HUES64 (cell line): ENCODE data around the gene MYO1E.

Experiments
- H3K27ac ChIP-seq: 2 replicates; pipeline ENCODE4 v1.7.0; 2013; ENCODE audit warnings: low read depth, low read length, inconsistent platforms
- H3K27me3 ChIP-seq: 2 replicates; pipeline ENCODE4 v1.6.1; 2013; ENCODE audit warnings: mild to moderate bottlenecking, low read length; ENCODE audit not compliant: insufficient read depth
- H3K36me3 ChIP-seq: 2 replicates; pipeline ENCODE4 v1.6.1; 2013; ENCODE audit warnings: mild to moderate bottlenecking, low read length; ENCODE audit not compliant: insufficient read depth
- H3K4me1 ChIP-seq: 2 replicates; pipeline ENCODE4 v1.6.1; 2013; ENCODE audit warnings: mild to moderate bottlenecking, low read length, moderate library complexity; ENCODE audit not compliant: insufficient read depth
- H3K4me3 ChIP-seq: 2 replicates; pipeline ENCODE4 v1.5.1; 2013; ENCODE audit warnings: mild to moderate bottlenecking, low read length, moderate library complexity
- H3K9ac ChIP-seq: 2 replicates; pipeline ENCODE4 v1.6.1; 2013; ENCODE audit warnings: mild to moderate bottlenecking, low read depth, low read length
- H3K9me3 ChIP-seq: 2 replicates; pipeline ENCODE4 v1.6.1; 2013; ENCODE audit warnings: low read depth, low read length; ENCODE audit not compliant: insufficient read depth
- WGBS: fragments of 150-250, 120-280 bp; methylation state at CpG from one replicate; pipeline ENCODE4 v1.1.7; 2013; ENCODE audit warnings: missing lambda C conversion rate; 5-methylcytosine and 5-hydroxymethylcytosine counted together

The MYO1E gene

GRCh38 chr15:59116771-59117170, 255.9 kb downstream of the MYO1E start:
- Histone ChIP-seq H3K9me3 (no peaks in the 10 kb centered on the region), H3K27ac (no peak overlapping the region), H3K36me3 (peaks cover 92% of the 10 kb centered on the region), H3K4me1 (no peaks in the 10 kb centered on the region), H3K9ac (no peak overlapping the region), H3K4me3 (no peak overlapping the region), H3K27me3 (no peaks in the 10 kb centered on the region)
- 97% methylated on average over 6 of the region's 6 CpGs for WGBS

- Histone ChIP-seq H3K36me3 (peaks cover 94% of the 10 kb centered on the region), H3K27ac (no peak overlapping the region), H3K9ac (no peak overlapping the region), H3K4me3 (no peak overlapping the region), H3K27me3 (no peaks in the 10 kb centered on the region), H3K4me1 (no peaks in the 10 kb centered on the region), H3K9me3 (no peaks in the 10 kb centered on the region)
- 95% methylated on average over 1 of the region's 1 CpG for WGBS
Observed at GRCh38 chr15:59116141-59116540, 256.5 kb downstream of the MYO1E start.

- H3K9me3 ChIP-seq, result no peaks in the 10 kb centered on the region
- no peak overlapping the region for H3K27ac ChIP-seq
- WGBS, result 85% methylated on average over 2 of the region's 2 CpGs
- no peak overlapping the region for H3K9ac ChIP-seq
- no peaks in the 10 kb centered on the region for H3K27me3 ChIP-seq
- H3K36me3 ChIP-seq, result peaks cover 94% of the 10 kb centered on the region
- H3K4me3 ChIP-seq, result no peak overlapping the region
- H3K4me1 ChIP-seq, result no peaks in the 10 kb centered on the region
Observed at GRCh38 chr15:59115047-59115446, 257.6 kb downstream of the MYO1E start.

DNA sequence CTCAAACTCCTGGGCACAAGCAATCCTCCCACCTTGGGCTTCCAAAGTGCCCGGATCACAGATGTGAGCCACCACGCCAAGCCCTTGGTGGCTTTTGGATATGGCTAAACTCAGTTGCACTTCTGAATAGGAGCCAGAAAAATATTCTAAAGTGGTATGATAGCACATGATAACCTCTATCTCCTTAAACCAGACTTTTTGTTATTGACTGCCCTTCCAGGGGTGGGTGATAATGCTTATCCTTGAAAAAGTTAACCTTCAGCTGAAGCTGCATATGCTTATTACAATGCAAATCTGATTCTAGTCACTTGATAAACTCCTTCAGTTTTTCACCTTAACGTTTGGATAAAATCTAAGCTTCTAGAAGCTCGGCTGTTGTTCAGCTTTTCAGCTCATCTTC, 261.4 kb downstream of the MYO1E start:
- H3K4me3 ChIP-seq, result no peak overlapping the region
- no peak overlapping the region for H3K9ac ChIP-seq
- H3K36me3 ChIP-seq, result peaks cover 86% of the 10 kb centered on the region
- peaks cover 4% of the 10 kb centered on the region; the same call in 1 of the 2 replicates for H3K4me1 ChIP-seq
- H3K27ac ChIP-seq, result no peak overlapping the region
- WGBS, result 95% methylated on average over 4 of the region's 4 CpGs
- no peaks in the 10 kb centered on the region for H3K27me3 ChIP-seq
- H3K9me3 ChIP-seq, result no peaks in the 10 kb centered on the region

- Histone ChIP-seq H3K9ac (peak overlapping the region; percentile 96), H3K27ac (no peak overlapping the region), H3K4me3 (peak overlapping the region; percentile 80), H3K36me3 (peaks cover 38% of the 10 kb centered on the region), H3K27me3 (no peaks in the 10 kb centered on the region), H3K9me3 (no peaks in the 10 kb centered on the region), H3K4me1 (peaks cover 10% of the 10 kb centered on the region; the same call in 1 of the 2 replicates)
- 3% methylated on average over 2 of the region's 2 CpGs for WGBS
Observed at GRCh38 chr15:59105854-59106253, 266.8 kb downstream of the MYO1E start.

GRCh38 chr15:59104912-59105732, 267.5 kb downstream of the MYO1E start, which contains the start of gene CCNB2:
Gene CCNB2, plus strand, starts transcription at chr15:59105146. Its CDS starts 123 bp downstream, at chr15:59105269.
- no peaks in the 10 kb centered on the region for H3K9me3 ChIP-seq
- H3K27ac ChIP-seq, result peak within 1 kb of the TSS; percentile 97
- peak within 1 kb of the TSS; percentile 80 for H3K4me3 ChIP-seq
- H3K9ac ChIP-seq, result peak within 1 kb of the TSS; percentile 96
- H3K4me1 ChIP-seq, result peaks cover 10% of the 10 kb centered on the region; the same call in 1 of the 2 replicates
- no peaks in the 10 kb centered on the region for H3K27me3 ChIP-seq
- H3K36me3 ChIP-seq, result peaks cover 31% of the 10 kb centered on the region
- under 1% methylated on average over 53 of the region's 57 CpGs for WGBS

DNA sequence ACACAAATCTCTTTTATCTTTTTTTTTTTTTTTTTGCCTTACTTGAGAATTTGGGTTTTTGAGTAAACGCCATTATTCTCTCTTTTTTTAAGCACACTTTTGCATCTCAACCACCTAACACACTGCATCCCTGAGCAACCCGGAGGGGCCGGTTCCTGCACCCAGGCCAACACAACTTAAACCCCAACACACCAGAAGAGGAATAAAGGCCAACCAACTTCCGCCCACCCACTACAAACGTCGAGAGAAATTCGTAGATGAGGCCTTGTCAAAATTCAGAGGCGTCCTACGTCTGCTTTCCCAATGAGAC, 268.1 kb downstream of the MYO1E start:
- peaks cover 28% of the 10 kb centered on the region for H3K36me3 ChIP-seq
- no peaks in the 10 kb centered on the region for H3K9me3 ChIP-seq
- H3K27me3 ChIP-seq, result no peaks in the 10 kb centered on the region
- H3K27ac ChIP-seq, result peak overlapping the region; percentile 97
- H3K4me1 ChIP-seq, result peaks cover 10% of the 10 kb centered on the region; the same call in 1 of the 2 replicates
- 10% methylated on average over 9 of the region's 9 CpGs for WGBS
- H3K4me3 ChIP-seq, result peak overlapping the region; percentile 80
- H3K9ac ChIP-seq, result peak overlapping the region; percentile 96

- Histone ChIP-seq H3K27me3 (no peaks in the 10 kb centered on the region), H3K9me3 (no peaks in the 10 kb centered on the region), H3K4me1 (no peaks in the 10 kb centered on the region), H3K36me3 (peaks cover 33% of the 10 kb centered on the region), H3K27ac (no peak overlapping the region), H3K9ac (no peak overlapping the region), H3K4me3 (no peak overlapping the region)
- WGBS, result 71% methylated on average over 1 of the region's 2 CpGs
Observed at GRCh38 chr15:59099162-59099685, 273.4 kb downstream of the MYO1E start.

GRCh38 chr15:59096429-59096828, 276.2 kb downstream of the MYO1E start:
- Histone ChIP-seq H3K9me3 (no peaks in the 10 kb centered on the region), H3K27me3 (no peaks in the 10 kb centered on the region), H3K9ac (no peak overlapping the region), H3K4me1 (no peaks in the 10 kb centered on the region), H3K4me3 (no peak overlapping the region), H3K27ac (no peak overlapping the region), H3K36me3 (peaks cover 61% of the 10 kb centered on the region)
- 95% methylated on average over 3 of the region's 3 CpGs for WGBS

DNA sequence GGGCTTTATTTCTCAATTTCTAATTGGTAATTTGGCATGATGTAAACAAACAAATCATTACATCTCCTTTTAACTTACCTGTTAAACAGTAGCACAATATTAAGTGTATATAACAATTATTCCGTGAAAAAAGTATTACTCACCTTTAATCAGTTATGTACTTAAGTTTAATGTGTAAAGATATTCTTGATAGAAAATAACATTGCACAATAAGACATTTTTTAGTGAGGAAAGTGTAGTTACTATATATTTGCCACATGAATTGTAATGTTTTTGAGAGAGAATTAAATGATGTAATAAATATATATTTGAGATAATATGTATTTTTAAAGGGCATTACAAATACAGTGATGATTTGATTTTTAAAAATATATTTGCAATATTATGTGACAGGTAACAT, 278.6 kb downstream of the MYO1E start:
- Histone ChIP-seq H3K4me1 (no peaks in the 10 kb centered on the region), H3K36me3 (peaks cover 84% of the 10 kb centered on the region), H3K4me3 (no peak overlapping the region), H3K27me3 (no peaks in the 10 kb centered on the region), H3K9ac (no peak overlapping the region), H3K27ac (no peak overlapping the region), H3K9me3 (no peaks in the 10 kb centered on the region)
- WGBS, result no CpG with 5 or more reads among the region's 1 CpG

GRCh38 chr15:59087731-59088130, 284.9 kb downstream of the MYO1E start:
- Histone ChIP-seq H3K27me3 (no peaks in the 10 kb centered on the region), H3K4me3 (no peak overlapping the region), H3K36me3 (peaks cover 82% of the 10 kb centered on the region), H3K4me1 (no peaks in the 10 kb centered on the region), H3K9me3 (no peaks in the 10 kb centered on the region), H3K27ac (no peak overlapping the region), H3K9ac (no peak overlapping the region)
- WGBS, result 96% methylated on average over 2 of the region's 2 CpGs
